Retina (tissue), 1 donor: Measurements from ENCODE around the gene DBN1.

Experiments used
- DNase-seq: peaks from one replicate; pipeline ENCODE4 v3.0.0-alpha.2; 2016

DBN1 gene

GRCh38 chr5:177472460-177473442 is 683 bp downstream of the DBN1 start:
- peak; percentile 79 for DNase-seq

- DNase-seq: no peak
Measured at GRCh38 chr5:177471610-177472356, 1.7 kb downstream of the DBN1 start.

- no peak for DNase-seq
Measured at GRCh38 chr5:177470759-177471536, 2.5 kb downstream of the DBN1 start.

- no peak for DNase-seq
Measured at GRCh38 chr5:177469750-177470525, 3.5 kb downstream of the DBN1 start.

GRCh38 chr5:177468685-177469628 is 4.5 kb downstream of the DBN1 start:
- DNase-seq: peak; percentile 65

- no peak for DNase-seq
Measured at GRCh38 chr5:177468329-177468684, 5.1 kb downstream of the DBN1 start.

- no peak for DNase-seq
Measured at GRCh38 chr5:177467436-177467835, 6.0 kb downstream of the DBN1 start.

- DNase-seq: no peak
Measured at GRCh38 chr5:177466861-177467260, 6.6 kb downstream of the DBN1 start.

GRCh38 chr5:177465044-177465443 is 8.4 kb downstream of the DBN1 start:
- DNase-seq: no peak

GRCh38 chr5:177462021-177462670 is 11.3 kb downstream of the DBN1 start:
- no peak for DNase-seq

GRCh38 chr5:177459819-177460628 is 13.4 kb downstream of the DBN1 start:
- no peak for DNase-seq

GRCh38 chr5:177459357-177459756 is 14.1 kb downstream of the DBN1 start:
- no peak for DNase-seq

GRCh38 chr5:177458912-177459350 is 14.5 kb downstream of the DBN1 start:
- peak; percentile 43 for DNase-seq

- DNase-seq: no peak
Measured at GRCh38 chr5:177457852-177458681, 15.4 kb downstream of the DBN1 start.

- DNase-seq: peak; percentile 91
Measured at GRCh38 chr5:177456976-177457851, 16.2 kb downstream of the DBN1 start.

- no peak for DNase-seq
Measured at GRCh38 chr5:177456591-177456964, 16.9 kb downstream of the DBN1 start.
